ENCODE measurements around the gene KRT2. TPM values are rescaled to one million over a fixed set of nuclear protein-coding genes. Genes with fewer than 3 reads are reported as not detected.

Gene KRT2
- total and polyA plus RNA-seq, 7 donors = 0.38 TPM; not detected in 6

DNA sequence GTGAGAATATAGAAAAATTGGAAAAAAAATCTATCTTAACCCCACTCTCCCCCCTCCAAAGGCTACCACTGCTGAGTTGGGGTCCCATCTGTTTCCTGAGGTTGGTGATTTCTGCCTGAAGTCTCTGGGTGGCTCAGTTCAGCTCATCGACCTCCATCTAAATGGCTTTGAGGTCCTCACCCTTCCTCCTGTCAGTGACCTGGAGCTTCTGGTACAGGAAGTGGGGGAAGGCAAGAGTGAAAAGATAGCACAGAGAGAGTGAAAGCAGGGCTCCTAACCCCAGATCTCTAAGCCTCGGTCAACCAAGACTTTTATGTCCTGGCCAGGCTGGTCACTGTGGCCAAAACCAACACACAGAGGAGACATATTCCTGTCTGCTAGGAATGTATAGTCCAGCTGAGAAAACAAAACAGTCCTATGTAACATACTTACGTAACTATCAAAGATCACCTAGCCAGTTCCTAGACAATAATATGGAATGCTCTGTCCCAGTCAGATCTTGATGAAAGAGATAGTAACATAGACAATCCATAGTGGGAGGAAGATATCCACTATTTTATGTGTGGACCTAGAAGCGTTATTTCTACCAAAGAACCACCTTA, 21.3 kb downstream of the KRT2 start:
- H3K36me3 ChIP-seq = no peaks in the 10 kb centered on the region
- H3K4me1 ChIP-seq = peaks cover 0 to 17% (median 3%) of the 10 kb centered on the region in 4 donors
- no peaks in the 10 kb centered on the region for H3K27me3 ChIP-seq
- 63 to 66% methylated on average over 4 of the region's 4 CpGs for WGBS, 2 donors
- H3K9me3 ChIP-seq = no peaks in the 10 kb centered on the region
- TF ChIP-seq POLR2A (IDR thresholded peaks at IDR 0.05) (no peak), EP300 (IDR thresholded peaks at IDR 0.05) (no peak), POLR2AphosphoS5 (IDR thresholded peaks at IDR 0.05) (no peak)
- TF ChIP-seq, protein P1, sequence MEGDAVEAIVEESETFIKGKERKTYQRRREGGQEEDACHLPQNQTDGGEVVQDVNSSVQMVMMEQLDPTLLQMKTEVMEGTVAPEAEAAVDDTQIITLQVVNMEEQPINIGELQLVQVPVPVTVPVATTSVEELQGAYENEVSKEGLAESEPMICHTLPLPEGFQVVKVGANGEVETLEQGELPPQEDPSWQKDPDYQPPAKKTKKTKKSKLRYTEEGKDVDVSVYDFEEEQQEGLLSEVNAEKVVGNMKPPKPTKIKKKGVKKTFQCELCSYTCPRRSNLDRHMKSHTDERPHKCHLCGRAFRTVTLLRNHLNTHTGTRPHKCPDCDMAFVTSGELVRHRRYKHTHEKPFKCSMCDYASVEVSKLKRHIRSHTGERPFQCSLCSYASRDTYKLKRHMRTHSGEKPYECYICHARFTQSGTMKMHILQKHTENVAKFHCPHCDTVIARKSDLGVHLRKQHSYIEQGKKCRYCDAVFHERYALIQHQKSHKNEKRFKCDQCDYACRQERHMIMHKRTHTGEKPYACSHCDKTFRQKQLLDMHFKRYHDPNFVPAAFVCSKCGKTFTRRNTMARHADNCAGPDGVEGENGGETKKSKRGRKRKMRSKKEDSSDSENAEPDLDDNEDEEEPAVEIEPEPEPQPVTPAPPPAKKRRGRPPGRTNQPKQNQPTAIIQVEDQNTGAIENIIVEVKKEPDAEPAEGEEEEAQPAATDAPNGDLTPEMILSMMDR (IDR thresholded peaks at IDR 0.05) = no peak
- H3K4me3 ChIP-seq = no peak overlapping the region
- H3K27ac ChIP-seq = no peak overlapping the region
- DNase-seq = no peak
- intact Hi-C loops (cut with DNase I) = no loop called here

DNA sequence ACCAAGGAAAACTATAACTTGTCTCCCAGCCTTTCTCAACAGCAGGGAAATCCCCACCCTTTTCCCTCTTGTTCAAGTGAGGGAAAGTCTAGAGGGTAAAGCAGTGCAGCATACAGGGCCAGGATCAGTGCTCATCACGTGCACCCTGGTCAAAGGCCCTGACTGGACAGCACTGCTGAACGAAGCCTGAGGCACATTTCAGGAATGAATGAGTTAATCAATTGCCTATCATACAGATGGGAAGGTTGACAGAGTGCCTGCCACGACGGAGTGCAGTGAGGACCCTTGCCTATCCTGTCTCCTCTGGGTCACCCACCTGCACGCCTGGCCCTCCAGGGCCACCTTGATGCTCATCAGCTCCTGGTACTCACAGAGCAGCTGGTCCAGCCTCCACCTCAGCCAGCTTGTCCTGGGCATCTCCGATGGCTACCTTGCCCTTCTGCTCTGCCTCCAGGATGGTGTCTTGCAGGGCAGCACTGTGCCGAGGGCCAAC, 22.0 kb downstream of the KRT2 start:
- WGBS, 2 donors = 71 to 78% methylated on average over 7 of the region's 7 CpGs
- H3K36me3 ChIP-seq = no peaks in the 10 kb centered on the region
- intact Hi-C loops (cut with DNase I) = no loop called here
- H3K4me1 ChIP-seq = peaks cover 0 to 16% (median 3%) of the 10 kb centered on the region in 4 donors
- DNase-seq = no peak
- TF ChIP-seq, protein P1 (IDR thresholded peaks at IDR 0.05) = no peak
- TF ChIP-seq EP300 (IDR thresholded peaks at IDR 0.05) (no peak), POLR2A (IDR thresholded peaks at IDR 0.05) (no peak), POLR2AphosphoS5 (IDR thresholded peaks at IDR 0.05) (no peak)
- H3K27me3 ChIP-seq = no peaks in the 10 kb centered on the region
- H3K4me3 ChIP-seq = no peak overlapping the region
- H3K9me3 ChIP-seq = no peaks in the 10 kb centered on the region
- H3K27ac ChIP-seq = no peak overlapping the region

DNA sequence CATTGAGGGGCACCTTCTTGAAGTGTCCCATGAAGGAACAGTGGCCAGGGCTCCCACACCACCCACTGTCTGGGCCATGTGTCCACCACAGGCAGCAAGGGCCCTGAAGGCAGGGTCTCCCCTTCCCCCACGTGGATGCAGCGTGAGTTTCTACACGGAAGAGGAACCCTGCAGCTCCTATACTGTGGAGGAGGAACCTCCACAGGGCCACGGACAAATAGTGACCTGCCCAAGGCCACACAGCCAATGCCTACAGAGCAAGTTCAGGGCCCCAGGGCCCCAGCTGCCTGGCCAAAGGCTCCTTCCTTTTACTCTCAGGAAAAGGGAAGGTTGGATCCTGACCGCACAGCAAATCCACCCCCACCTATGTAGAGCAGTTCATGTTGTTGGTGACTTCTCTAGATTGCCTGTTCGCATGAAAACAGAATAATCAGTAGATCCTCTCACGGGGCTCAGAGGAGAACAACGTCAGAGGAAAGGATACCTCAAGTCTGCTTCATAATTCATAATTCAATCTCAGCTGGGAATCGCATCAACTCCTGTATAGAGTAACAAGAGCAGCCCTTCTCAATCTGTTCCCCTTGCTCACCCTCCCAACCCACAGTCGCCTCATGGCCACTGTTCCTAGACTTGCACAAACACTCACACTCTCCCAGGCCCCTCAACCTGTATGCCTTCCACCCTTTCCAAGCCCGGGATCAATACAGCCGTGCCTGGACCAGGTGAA, 22.6 kb downstream of the KRT2 start:
- TF ChIP-seq POLR2AphosphoS5 (IDR thresholded peaks at IDR 0.05) (no peak), POLR2A (IDR thresholded peaks at IDR 0.05) (no peak), EP300 (IDR thresholded peaks at IDR 0.05) (no peak)
- TF ChIP-seq, protein P1 (IDR thresholded peaks at IDR 0.05) = no peak
- H3K27ac ChIP-seq = no peak overlapping the region
- no peaks in the 10 kb centered on the region for H3K36me3 ChIP-seq
- intact Hi-C loops (cut with DNase I) = no loop called here
- H3K4me1 ChIP-seq = peaks cover 0 to 12% (median 2%) of the 10 kb centered on the region in 4 donors
- DNase-seq = no peak
- 82 to 84% methylated on average over 12 of the region's 12 CpGs for WGBS, 2 donors
- no peak overlapping the region for H3K4me3 ChIP-seq
- no peaks in the 10 kb centered on the region for H3K27me3 ChIP-seq
- no peaks in the 10 kb centered on the region for H3K9me3 ChIP-seq

DNA sequence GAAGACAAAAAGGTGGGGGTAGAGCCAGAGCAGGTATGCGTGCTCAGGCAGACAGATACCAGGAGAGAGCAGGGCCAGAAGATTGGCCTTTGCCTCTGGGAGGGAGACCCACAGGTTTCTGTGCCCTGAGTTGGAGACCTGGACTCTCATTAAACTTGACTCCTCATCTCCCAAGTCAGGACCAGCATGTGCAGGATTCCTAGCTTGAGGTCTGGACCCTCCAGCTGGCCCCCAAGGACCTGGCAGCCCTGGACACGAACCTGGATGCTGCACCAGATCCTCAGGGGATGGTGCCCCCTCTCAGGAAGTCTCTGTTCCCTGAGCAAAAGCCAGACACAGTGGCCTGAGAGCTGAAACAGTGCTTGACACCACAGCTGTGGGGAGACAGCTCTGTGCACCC, 23.2 kb downstream of the KRT2 start:
- Histone ChIP-seq H3K4me3 (no peak overlapping the region), H3K36me3 (no peaks in the 10 kb centered on the region), H3K27me3 (no peaks in the 10 kb centered on the region), H3K27ac (no peak overlapping the region), H3K4me1 (peaks cover 0 to 7% (median 0%) of the 10 kb centered on the region in 4 donors), H3K9me3 (no peaks in the 10 kb centered on the region)
- DNase-seq = no peak
- no peak for TF ChIP-seq POLR2A (IDR thresholded peaks at IDR 0.05)
- TF ChIP-seq, protein P1 (IDR thresholded peaks at IDR 0.05) = no peak
- intact Hi-C loops (cut with DNase I) = no loop called here
- WGBS, 2 donors = 76 to 81% methylated on average over 2 of the region's 2 CpGs
